GM12878 (cell line): ENCODE measurements around the gene MSH5. TPM values are rescaled to one million over a fixed set of nuclear protein-coding genes. Genes with fewer than 3 reads are reported as not detected.

Experiments used
- ATAC-seq: fragments of 200-7000 bp; cut with Tn5 transposase; 3 replicates; pipeline ENCODE4 v1.9.1; 2020; ENCODE audit warnings: mild to moderate bottlenecking, moderate library complexity
- BruUV-seq: library from RNA; stranded (reverse); fragments of 400-500 nt; replicated peaks from 2 replicates; lab custom pipeline; 2021; lab: Mats Ljungman, UMichigan
- CTCF ChIA-PET: fragments of 300-600 bp; sonication (Branson Sonifier 250); formaldehyde crosslinking; extraction: SDS; loops from one replicate; lab custom pipeline; 2021; ENCODE audit warnings: inconsistent platforms; lab: Yijun Ruan, JAX
- POLR2A ChIA-PET: fragments of 350-600 bp; formaldehyde crosslinking; extraction: SDS; loops from one replicate; lab custom pipeline; 2021; ENCODE audit warnings: inconsistent platforms; lab: Charles Lee
- RAD21 ChIA-PET: fragments of 300-600 bp; sonication (Branson Sonifier 250); formaldehyde crosslinking; loops from one replicate; lab custom pipeline; 2023; ENCODE audit warnings: antibody characterized with exemption; ENCODE audit not compliant: unreplicated experiment; lab: Charles Lee
- SMC1A ChIA-PET: fragments of 300-600 bp; sonication (Branson Sonifier 250); formaldehyde crosslinking; loops from one replicate; lab custom pipeline; 2023; ENCODE audit not compliant: unreplicated experiment, uncharacterized antibody; lab: Charles Lee
- DNase-seq: peaks from one replicate; pipeline ENCODE4 v3.0.0-alpha.2; 2011; ENCODE audit warnings: low read depth, low spot score
- FAIRE-seq: peaks from 3 replicates; lab custom pipeline; 2011; peaks lifted over from hg19 to GRCh38; lab: Jason Lieb, UNC
- H2AFZ ChIP-seq: 2 replicates; pipeline ENCODE4 v1.6.0; 2011; ENCODE audit warnings: low read depth, low read length, control low read depth; ENCODE audit not compliant: control insufficient read depth
- H3K27ac ChIP-seq: 2 replicates; pipeline ENCODE4 v1.5.1; 2011; ENCODE audit warnings: control low read depth; ENCODE audit not compliant: control insufficient read depth, insufficient read depth
- H3K27me3 ChIP-seq, 2 experiments: replicated peaks in 1 of 2; 2 replicates each; pipeline versions ENCODE4 v1.6.0 to v1.6.1; 2011; ENCODE audit warnings: low read length in 1 of 2; ENCODE audit not compliant: control insufficient read depth in 2 of 2, insufficient read depth in 2 of 2
- H3K36me3 ChIP-seq, 2 experiments: 2 replicates each; pipeline ENCODE4 v1.5.1; 2011; ENCODE audit warnings: low read length in 1 of 2; ENCODE audit not compliant: control insufficient read depth in 2 of 2, insufficient read depth in 2 of 2
- H3K4me1 ChIP-seq: 2 replicates; pipeline ENCODE4 v1.6.1; 2011; ENCODE audit warnings: mild to moderate bottlenecking, low read length, moderate library complexity, mixed read lengths; ENCODE audit not compliant: control insufficient read depth, insufficient read depth
- H3K4me2 ChIP-seq: 2 replicates; pipeline ENCODE4 v1.6.0; 2011; ENCODE audit warnings: control low read depth; ENCODE audit not compliant: control insufficient read depth, insufficient read depth
- H3K4me3 ChIP-seq: fragments of 200-600 bp; sonication (generic); 2 replicates; pipeline ENCODE4 v1.5.1; 2016
- H3K79me2 ChIP-seq: 2 replicates; pipeline ENCODE4 v1.6.0; 2011; ENCODE audit warnings: low read length; ENCODE audit not compliant: control insufficient read depth, insufficient read depth
- H3K9ac ChIP-seq: 2 replicates; pipeline ENCODE4 v1.8.0; 2011; ENCODE audit warnings: low read length, control low read depth, mixed read lengths; ENCODE audit not compliant: control insufficient read depth, insufficient read depth
- H3K9me3 ChIP-seq: replicated peaks from 3 replicates; pipeline ENCODE4 v1.5.1; 2011; ENCODE audit warnings: mild to moderate bottlenecking, low read length; ENCODE audit not compliant: control insufficient read depth, insufficient read depth
- H4K20me1 ChIP-seq: 2 replicates; pipeline ENCODE4 v1.6.0; 2011; ENCODE audit not compliant: control insufficient read depth, insufficient read depth
- POLR2A ChIP-seq: IDR thresholded peaks from 2 replicates; pipeline ENCODE4 v1.6.1; 2011; ENCODE audit warnings: low read depth, mild to moderate bottlenecking, low read length
- RCOR1 ChIP-seq: conservative IDR thresholded peaks from 2 replicates; pipeline ENCODE4 v1.6.1; 2012; ENCODE audit warnings: low read depth, low read length, improper control_type of control experiment
- ZNF592 ChIP-seq: fragments of 450-650 bp; IDR thresholded peaks from 2 replicates; pipeline ENCODE4 v1.6.1; 2017; ENCODE audit warnings: mild to moderate bottlenecking, moderate library complexity
- WGBS: methylation state at CpG from one replicate; pipeline ENCODE4 v1.1.6; 2016; ENCODE audit warnings: low lambda C conversion rate; ENCODE audit not compliant: insufficient replicate concordance, insufficient coverage; ENCODE audit errors: missing lambda C conversion rate; 5-methylcytosine and 5-hydroxymethylcytosine counted together
- in situ Hi-C: fragments of 300-500 bp; cut with MboI; formaldehyde crosslinking; loops from 9 replicates; pipeline ENCODE4 v1.14.3; 2018; ENCODE audit warnings: mixed read lengths
- intact Hi-C: fragments of 100-400 bp; cut with micrococcal nuclease; formaldehyde crosslinking; loops from one replicate; pipeline ENCODE4 v1.14.2; 2022; ENCODE audit not compliant: unreplicated experiment
- polyA plus RNA-seq, 11 experiments: library from polyadenylated mRNA; depleted of rRNA in 4 of 11; unstranded in 6 of 11; stranded (reverse) in 5 of 11; fragments of >200 nt; fragmentation: Nextera tagmentation in 4 of 11; fragmentation: Illumina TruSeq in 1 of 11; extraction: Ambion mirVana in 4 of 11; extraction: Trizol in 1 of 11; gene quantifications; 1 replicate in 1 of 11; 2 replicates in 10 of 11; pipeline versions ENCODE4 v1.2.1 to v1.2.3, GENCODE V29; 2011 to 2016; ENCODE audit warnings: inconsistent platforms in 2 of 11, missing spikeins in 2 of 11, low read depth in 1 of 11
- total RNA-seq, 4 experiments: library from RNA; depleted of rRNA in 3 of 4; stranded (reverse); fragments of >200 nt in 3 of 4; fragmentation: Illumina TruSeq in 1 of 4; extraction: Trizol in 1 of 4; gene quantifications; 2 replicates each; pipeline versions ENCODE4 v1.2.1 to v1.2.3, GENCODE V29; 2013 to 2021

Gene MSH5
- total and polyA plus RNA-seq, 10 of the 15 experiments (the other 5 are each of a cell fraction or from before 2014, with no cell fraction given) = 9.1 to 52.7 (median 30.0) TPM

- Histone ChIP-seq H3K4me3 (no peak overlapping the region), H3K36me3 (peaks cover 0 to 39% of the 10 kb centered on the region in 2 experiments; a peak in 3 of 4 replicates), H3K9ac (no peak overlapping the region), H3K27me3 (no peaks in the 10 kb centered on the region), H4K20me1 (no peaks in the 10 kb centered on the region), H3K4me2 (no peak overlapping the region), H3K4me1 (peaks cover 18% of the 10 kb centered on the region), H3K27ac (no peak overlapping the region), H2AFZ (no peak overlapping the region), H3K9me3 (no peaks in the 10 kb centered on the region), H3K79me2 (no peaks in the 10 kb centered on the region)
- DNase-seq (no peak), FAIRE-seq (no peak), ATAC-seq (no peak)
- SMC1A ChIA-PET = interaction anchor here (1.1 to 1.4 kb wide), 2 partner anchors 26 to 42 kb away, joined by 4 read pairs; no protein-coding TSS in a partner anchor
- in situ Hi-C loops (no loop called here), intact Hi-C loops (loop anchor here (10.0 kb wide), 1 partner anchor 46 kb away; the partner anchor contains the start of gene HSPA1B)
- CTCF ChIA-PET = interaction anchor here (0.7 to 4.1 kb wide), 4 partner anchors 11 to 44 kb away, joined by 3 to 12 read pairs (median 6); partner anchors contain the start of gene VARS1
- peak; percentile 41; the same call in 1 of the 2 replicates for TF ChIP-seq POLR2A
- no peak for TF ChIP-seq ZNF592
- TF ChIP-seq RCOR1 = no peak
- POLR2A ChIA-PET = interaction anchor here (0.5 to 3.2 kb wide), 3 partner anchors 35 to 51 kb away, joined by 4 to 12 read pairs (median 4); partner anchors contain the start of genes HSPA1A and HSPA1L
- no TSS peak for BruUV-seq
- WGBS = 96% methylated on average over 35 of the region's 43 CpGs
- RAD21 ChIA-PET = interaction anchor here (0.6 to 1.3 kb wide), 2 partner anchors 83 to 131 kb away, joined by 3 to 4 read pairs; partner anchors contain the start of gene NEU1
Measured at GRCh38 chr6:31778999-31779885, 39.4 kb downstream of the MSH5 start.
